Measurements from ENCODE around the gene GUCD1.

Gene GUCD1

GRCh38 chr22:24501301-24502005, 53.5 kb downstream of the GUCD1 start:
- FAIRE-seq: no peak

DNA sequence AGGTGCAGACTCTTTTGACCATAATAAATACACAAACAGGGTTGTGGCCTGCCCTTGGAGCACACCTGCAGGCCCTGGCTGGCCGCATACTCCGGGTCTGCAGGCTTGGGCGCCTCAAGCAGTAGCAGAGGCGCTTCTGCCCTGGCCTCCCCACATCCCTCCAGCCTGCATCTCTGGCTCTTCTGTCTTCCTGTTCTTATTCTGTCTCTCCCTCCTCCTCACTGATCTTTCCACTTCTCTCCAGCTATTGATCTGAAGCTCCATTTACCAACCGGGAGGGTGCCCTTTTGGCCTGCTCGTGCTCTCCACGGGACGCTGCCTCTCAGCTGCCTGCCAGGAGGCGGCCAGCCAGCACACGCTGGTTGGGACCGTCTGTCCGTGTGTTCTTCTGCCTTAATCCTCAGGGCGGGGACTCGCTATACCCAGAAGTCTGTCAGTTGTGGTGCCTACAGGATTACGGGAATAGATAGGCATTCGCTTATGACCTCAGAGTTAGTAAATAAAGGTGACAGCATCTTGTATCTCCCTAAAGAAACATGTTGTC, 54.6 kb downstream of the GUCD1 start:
- FAIRE-seq: no peak

DNA sequence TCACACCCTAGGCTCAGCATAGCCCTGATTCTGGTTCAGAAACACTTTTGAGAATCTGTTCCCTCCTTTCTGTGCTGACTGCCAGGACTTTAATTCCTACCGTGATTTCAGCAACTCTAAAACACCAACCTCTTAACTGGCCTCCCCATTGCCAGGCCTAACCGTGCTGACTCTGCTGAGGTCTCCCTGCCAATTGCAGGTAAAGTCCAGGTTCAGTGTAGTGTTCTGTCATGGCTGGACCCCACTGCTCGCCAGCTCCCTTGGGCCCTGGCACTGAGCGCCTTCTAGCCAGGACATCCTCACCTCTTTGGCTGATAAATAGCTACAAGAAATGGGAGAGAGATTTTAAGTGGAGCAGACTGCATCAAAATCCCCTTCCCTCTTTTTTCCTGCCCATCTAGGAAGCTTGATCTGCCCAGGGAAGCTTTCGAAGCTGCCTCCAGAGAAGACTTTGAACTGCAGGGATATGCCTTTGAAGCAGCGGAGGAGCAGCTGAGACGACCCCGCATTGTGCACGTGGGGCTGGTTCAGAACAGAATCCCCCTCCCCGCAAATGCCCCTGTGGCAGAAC, 55.1 kb downstream of the GUCD1 start:
- no peak for FAIRE-seq

DNA sequence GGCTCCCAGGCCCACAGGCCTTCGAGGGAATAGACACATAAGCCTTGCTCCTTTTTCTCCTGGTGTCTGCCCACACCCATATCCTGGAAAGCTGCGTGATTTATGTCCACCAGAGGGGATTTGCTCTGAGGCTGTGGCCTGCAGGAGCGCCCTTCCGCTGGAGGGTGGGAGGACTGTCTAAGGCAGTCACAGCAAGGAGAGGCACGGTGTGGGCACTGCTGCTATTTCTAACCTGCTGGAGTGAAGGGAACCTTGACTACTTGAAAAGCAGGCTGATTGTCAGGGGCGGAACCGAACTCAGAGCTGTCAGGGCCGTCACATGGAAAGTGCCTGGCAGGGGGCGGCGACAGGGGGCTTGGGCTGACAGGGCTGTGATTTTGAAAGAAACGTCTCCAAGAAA, 56.1 kb downstream of the GUCD1 start:
- FAIRE-seq: no peak

DNA sequence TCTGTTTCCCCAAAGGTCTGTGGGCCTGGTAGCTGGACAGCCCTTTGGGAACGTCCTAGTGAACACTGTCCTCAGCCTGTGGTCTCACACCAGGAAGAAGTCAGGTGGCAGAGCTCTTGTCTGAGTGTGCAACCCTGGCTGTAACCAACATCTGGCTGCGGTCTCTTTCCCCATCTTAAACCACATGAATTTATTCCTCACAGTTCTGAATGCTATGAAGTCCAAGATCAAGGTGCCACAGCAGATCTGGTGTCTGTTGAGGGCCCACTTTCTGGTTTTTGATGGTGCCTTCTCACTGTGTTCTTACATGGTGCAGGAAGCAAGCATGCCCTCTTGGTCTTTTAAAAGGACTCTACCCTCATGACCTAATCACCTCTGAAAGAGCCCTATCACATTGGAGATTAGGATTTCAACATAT, 57.1 kb downstream of the GUCD1 start:
- FAIRE-seq: no peak

DNA sequence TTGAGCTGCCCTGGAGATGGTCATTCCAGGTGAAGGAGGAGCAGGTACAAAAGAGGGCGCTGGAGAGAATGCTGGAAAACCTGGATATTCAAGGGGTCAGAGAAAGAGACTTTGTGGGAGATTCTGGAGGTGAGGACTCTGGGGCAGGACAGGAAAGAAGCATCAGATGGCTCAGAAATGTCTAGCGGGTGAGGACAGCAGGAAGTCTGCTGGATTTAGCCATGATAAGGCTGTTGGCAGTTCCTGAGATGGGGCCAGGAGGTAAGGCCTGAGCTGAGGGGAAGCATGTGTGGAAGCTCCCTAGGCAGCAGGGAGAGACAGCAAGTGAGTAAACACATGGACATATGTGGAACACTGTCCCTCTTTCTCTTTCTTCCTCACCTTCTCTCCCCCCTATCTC, 58.3 kb downstream of the GUCD1 start:
- FAIRE-seq: no peak

DNA sequence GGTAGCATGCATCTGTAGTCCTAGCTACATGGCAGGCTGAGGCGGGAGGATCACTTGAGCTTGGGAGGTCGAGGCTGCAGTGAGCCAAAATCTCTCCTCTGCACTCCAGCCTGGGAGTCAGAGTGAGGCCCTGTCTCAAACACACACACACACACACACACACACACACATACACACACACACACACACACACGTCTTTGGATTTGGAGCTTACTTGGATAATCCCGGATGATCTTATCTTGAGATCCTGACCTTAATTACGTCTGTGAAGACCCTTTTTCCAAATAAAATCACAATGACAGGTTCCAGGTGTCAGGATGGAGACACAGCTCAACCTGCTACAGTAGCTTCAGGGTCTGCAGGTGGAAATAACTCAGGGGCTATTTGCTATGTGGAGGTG, 58.7 kb downstream of the GUCD1 start:
- no peak for FAIRE-seq

GRCh38 chr22:24495365-24495675, 59.6 kb downstream of the GUCD1 start:
- FAIRE-seq: no peak

DNA sequence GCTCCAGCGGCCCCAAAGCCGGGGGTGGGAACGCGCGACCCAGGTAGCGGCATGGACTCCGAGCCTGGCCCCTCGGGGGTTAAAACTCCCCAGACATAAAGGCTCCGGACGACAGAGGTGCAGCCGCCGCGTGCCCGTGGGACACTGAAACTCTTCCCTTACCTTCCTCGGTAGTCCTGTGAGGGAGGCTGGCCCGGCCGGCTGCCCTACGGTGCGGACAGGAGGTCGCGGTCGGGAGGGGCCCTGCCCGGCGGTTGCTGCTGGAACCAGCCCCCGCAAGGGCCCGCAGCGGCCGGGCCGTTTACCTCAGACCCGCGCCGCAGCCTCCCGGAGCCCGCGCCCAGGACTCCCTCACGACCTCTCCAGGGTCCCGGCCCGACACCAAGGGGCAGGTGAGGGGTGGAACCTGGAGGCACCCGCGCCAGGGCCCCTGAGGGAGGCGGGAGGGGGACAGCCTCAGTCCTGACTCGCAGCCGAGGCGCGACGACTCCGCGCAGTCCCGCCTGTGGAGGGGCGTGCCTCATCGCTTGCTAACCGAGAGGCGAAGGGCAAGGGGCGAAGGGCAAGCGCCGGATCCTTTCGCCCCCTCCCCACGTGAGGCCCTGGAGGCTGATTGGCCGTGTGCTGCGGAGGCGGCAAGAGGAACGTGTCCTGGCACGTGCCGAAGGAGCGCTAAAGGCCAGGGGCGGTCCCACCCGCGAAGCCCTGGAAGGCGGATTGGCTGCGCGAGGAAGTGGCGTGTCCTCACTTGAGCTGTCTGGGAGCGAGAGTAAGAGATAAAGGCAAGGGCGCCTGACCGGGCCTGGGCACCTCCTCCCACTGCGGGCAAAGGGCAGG, 60.2 kb downstream of the GUCD1 start, which contains the start of gene UPB1:
Gene UPB1 (plus strand): TSS at position 805 of the 837 bp plus-strand sequence. CDS start 72 bp downstream, outside the sequence.
- FAIRE-seq: no peak

DNA sequence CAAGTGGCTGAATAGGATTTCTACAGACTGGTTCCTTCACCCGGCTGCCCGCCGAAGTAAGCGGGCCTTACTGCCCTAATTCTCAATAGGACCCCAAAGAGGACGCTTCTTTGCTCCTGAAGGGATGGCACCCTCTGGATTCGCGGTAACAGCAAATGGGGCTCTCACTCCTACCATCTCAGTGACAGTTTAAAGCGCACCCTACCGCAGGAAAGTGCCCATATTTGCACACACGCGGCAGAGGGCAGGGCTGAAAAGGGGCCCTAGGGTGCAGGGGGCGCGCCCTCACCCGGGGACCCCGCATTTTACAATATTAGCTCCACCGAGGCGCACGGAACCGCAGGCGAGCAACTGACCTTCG, 60.8 kb downstream of the GUCD1 start:
- no peak for FAIRE-seq

- FAIRE-seq: no peak
Observed at GRCh38 chr22:24492391-24492790, 62.5 kb downstream of the GUCD1 start.

Data from G401.6 (cell line).